Muscle layer of duodenum (tissue), 2 donors: ENCODE data around the gene ST6GALNAC4.

Experiments
- H3K27ac ChIP-seq: one replicate; pipeline ENCODE4 v1.7.0; 2013; ENCODE audit warnings: mild to moderate bottlenecking, low read length
- H3K27me3 ChIP-seq: one replicate; pipeline ENCODE4 v1.7.0; 2013; ENCODE audit warnings: low read depth, mild to moderate bottlenecking, control low read depth, low read length
- H3K36me3 ChIP-seq, 2 donors: one replicate each; pipeline ENCODE4 v1.7.0; 2013; ENCODE audit warnings: low read length in 2 of 2, control low read depth in 1 of 2, mild to moderate bottlenecking in 1 of 2; ENCODE audit not compliant: insufficient read depth in 2 of 2, control insufficient read depth in 1 of 2
- H3K4me1 ChIP-seq, 2 donors: one replicate each; pipeline ENCODE4 v1.7.0; 2013; ENCODE audit warnings: low read length in 2 of 2, mild to moderate bottlenecking in 2 of 2, control low read depth in 1 of 2, moderate library complexity in 1 of 2; ENCODE audit not compliant: insufficient read depth in 2 of 2, control insufficient read depth in 1 of 2
- H3K4me3 ChIP-seq, 2 donors: one replicate each; pipeline ENCODE4 v1.7.0; 2013; ENCODE audit warnings: low read length in 2 of 2, low read depth in 1 of 2, mild to moderate bottlenecking in 1 of 2
- H3K9me3 ChIP-seq, 2 donors: one replicate each; pipeline ENCODE4 v1.7.0; 2013; ENCODE audit warnings: low read length in 2 of 2, control low read depth in 1 of 2, mild to moderate bottlenecking in 1 of 2; ENCODE audit not compliant: control insufficient read depth in 1 of 2
- donor health status: healthy.

The ST6GALNAC4 gene

GRCh38 chr9:127927201-127927987 is 10.6 kb upstream of the ST6GALNAC4 start:
- Histone ChIP-seq H3K36me3 (no peaks in the 10 kb centered on the region), H3K9me3 (no peaks in the 10 kb centered on the region), H3K4me1 (peaks cover 0 to 24% of the 10 kb centered on the region in 2 donors), H3K4me3 (peak overlapping the region in 1 of 2 donors; percentile 16), H3K27ac (no peak overlapping the region), H3K27me3 (peaks cover 13% of the 10 kb centered on the region)

- no peaks in the 10 kb centered on the region for H3K9me3 ChIP-seq
- no peaks in the 10 kb centered on the region for H3K36me3 ChIP-seq
- H3K4me1 ChIP-seq = peaks cover 2 to 26% of the 10 kb centered on the region in 2 donors
- no peak overlapping the region for H3K27ac ChIP-seq
- H3K27me3 ChIP-seq = peaks cover 13% of the 10 kb centered on the region
- H3K4me3 ChIP-seq = peak overlapping the region in 1 of 2 donors; percentile 16
These were observed 10.0 kb upstream of the ST6GALNAC4 start for GRCh38 chr9:127926906-127927200.

GRCh38 chr9:127925959-127926905 is 9.4 kb upstream of the ST6GALNAC4 start:
- H3K36me3 ChIP-seq = no peaks in the 10 kb centered on the region
- H3K9me3 ChIP-seq = no peaks in the 10 kb centered on the region
- peaks cover 13% of the 10 kb centered on the region for H3K27me3 ChIP-seq
- H3K27ac ChIP-seq = no peak overlapping the region
- no peak overlapping the region for H3K4me3 ChIP-seq
- H3K4me1 ChIP-seq = peaks cover 2 to 30% of the 10 kb centered on the region in 2 donors

GRCh38 chr9:127924736-127925444 is 8.0 kb upstream of the ST6GALNAC4 start:
- no peak overlapping the region for H3K27ac ChIP-seq
- peaks cover 13% of the 10 kb centered on the region for H3K27me3 ChIP-seq
- no peaks in the 10 kb centered on the region for H3K9me3 ChIP-seq
- H3K4me3 ChIP-seq = no peak overlapping the region
- H3K4me1 ChIP-seq = peaks cover 2 to 19% of the 10 kb centered on the region in 2 donors
- H3K36me3 ChIP-seq = no peaks in the 10 kb centered on the region

- Histone ChIP-seq H3K27me3 (peaks cover 12% of the 10 kb centered on the region), H3K36me3 (no peaks in the 10 kb centered on the region), H3K27ac (no peak overlapping the region), H3K4me1 (peaks cover 8 to 19% of the 10 kb centered on the region in 2 donors), H3K4me3 (no peak overlapping the region), H3K9me3 (no peaks in the 10 kb centered on the region)
These were observed 6.9 kb upstream of the ST6GALNAC4 start for GRCh38 chr9:127923771-127924170.

GRCh38 chr9:127923046-127923445 is 6.2 kb upstream of the ST6GALNAC4 start:
- Histone ChIP-seq H3K9me3 (no peaks in the 10 kb centered on the region), H3K36me3 (no peaks in the 10 kb centered on the region), H3K27ac (no peak overlapping the region), H3K4me1 (peaks cover 13 to 18% of the 10 kb centered on the region in 2 donors), H3K4me3 (no peak overlapping the region), H3K27me3 (peaks cover 7% of the 10 kb centered on the region)

GRCh38 chr9:127921557-127922120 is 4.8 kb upstream of the ST6GALNAC4 start:
- no peaks in the 10 kb centered on the region for H3K9me3 ChIP-seq
- no peaks in the 10 kb centered on the region for H3K36me3 ChIP-seq
- H3K4me1 ChIP-seq = peaks cover 13 to 21% of the 10 kb centered on the region in 2 donors
- H3K27me3 ChIP-seq = peaks cover 3% of the 10 kb centered on the region
- H3K4me3 ChIP-seq = peak overlapping the region in 1 of 2 donors; percentile 38
- no peak overlapping the region for H3K27ac ChIP-seq

GRCh38 chr9:127920794-127921193 is 4.0 kb upstream of the ST6GALNAC4 start:
- H3K4me1 ChIP-seq = peaks cover 13 to 28% of the 10 kb centered on the region in 2 donors
- no peak overlapping the region for H3K4me3 ChIP-seq
- H3K27me3 ChIP-seq = no peaks in the 10 kb centered on the region
- no peak overlapping the region for H3K27ac ChIP-seq
- H3K9me3 ChIP-seq = no peaks in the 10 kb centered on the region
- no peaks in the 10 kb centered on the region for H3K36me3 ChIP-seq

- Histone ChIP-seq H3K27ac (no peak overlapping the region), H3K27me3 (no peaks in the 10 kb centered on the region), H3K36me3 (no peaks in the 10 kb centered on the region), H3K4me1 (peaks cover 21 to 33% of the 10 kb centered on the region in 2 donors), H3K4me3 (no peak overlapping the region), H3K9me3 (no peaks in the 10 kb centered on the region)
These were observed 2.5 kb upstream of the ST6GALNAC4 start for GRCh38 chr9:127919253-127919815.

GRCh38 chr9:127918183-127919107 is 1.6 kb upstream of the ST6GALNAC4 start:
- Histone ChIP-seq H3K4me1 (peaks cover 21 to 33% of the 10 kb centered on the region in 2 donors), H3K4me3 (no peak overlapping the region)

More at GRCh38 chr9:127918183-127919107, 1.6 kb upstream of the ST6GALNAC4 start:
- Histone ChIP-seq H3K27ac (peak overlapping the region; percentile 32), H3K27me3 (no peaks in the 10 kb centered on the region), H3K36me3 (no peaks in the 10 kb centered on the region), H3K9me3 (no peaks in the 10 kb centered on the region)
